ENCODE measurements around the gene TTLL9.

The TTLL9 gene

GRCh38 chr20:31859266-31859997 is 11.0 kb upstream of the TTLL9 start:
- no peak overlapping the region for H3K4me3 ChIP-seq (replicated peaks; ENCODE audit: low read depth, low read length)
- TF ChIP-seq, protein P1, sequence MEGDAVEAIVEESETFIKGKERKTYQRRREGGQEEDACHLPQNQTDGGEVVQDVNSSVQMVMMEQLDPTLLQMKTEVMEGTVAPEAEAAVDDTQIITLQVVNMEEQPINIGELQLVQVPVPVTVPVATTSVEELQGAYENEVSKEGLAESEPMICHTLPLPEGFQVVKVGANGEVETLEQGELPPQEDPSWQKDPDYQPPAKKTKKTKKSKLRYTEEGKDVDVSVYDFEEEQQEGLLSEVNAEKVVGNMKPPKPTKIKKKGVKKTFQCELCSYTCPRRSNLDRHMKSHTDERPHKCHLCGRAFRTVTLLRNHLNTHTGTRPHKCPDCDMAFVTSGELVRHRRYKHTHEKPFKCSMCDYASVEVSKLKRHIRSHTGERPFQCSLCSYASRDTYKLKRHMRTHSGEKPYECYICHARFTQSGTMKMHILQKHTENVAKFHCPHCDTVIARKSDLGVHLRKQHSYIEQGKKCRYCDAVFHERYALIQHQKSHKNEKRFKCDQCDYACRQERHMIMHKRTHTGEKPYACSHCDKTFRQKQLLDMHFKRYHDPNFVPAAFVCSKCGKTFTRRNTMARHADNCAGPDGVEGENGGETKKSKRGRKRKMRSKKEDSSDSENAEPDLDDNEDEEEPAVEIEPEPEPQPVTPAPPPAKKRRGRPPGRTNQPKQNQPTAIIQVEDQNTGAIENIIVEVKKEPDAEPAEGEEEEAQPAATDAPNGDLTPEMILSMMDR (IDR thresholded peaks at IDR 0.05; ENCODE audit: low read depth, low read length, missing control alignments), result no peak
- DNase-seq (ENCODE audit: extremely low read depth, low read depth), result no peak

GRCh38 chr20:31859998-31860380 is 10.4 kb upstream of the TTLL9 start:
- TF ChIP-seq, protein P1 (IDR thresholded peaks at IDR 0.05; ENCODE audit: low read depth, low read length, missing control alignments), result no peak
- no peak for DNase-seq (ENCODE audit: extremely low read depth, low read depth)
- no peak overlapping the region for H3K4me3 ChIP-seq (replicated peaks; ENCODE audit: low read depth, low read length)

DNA sequence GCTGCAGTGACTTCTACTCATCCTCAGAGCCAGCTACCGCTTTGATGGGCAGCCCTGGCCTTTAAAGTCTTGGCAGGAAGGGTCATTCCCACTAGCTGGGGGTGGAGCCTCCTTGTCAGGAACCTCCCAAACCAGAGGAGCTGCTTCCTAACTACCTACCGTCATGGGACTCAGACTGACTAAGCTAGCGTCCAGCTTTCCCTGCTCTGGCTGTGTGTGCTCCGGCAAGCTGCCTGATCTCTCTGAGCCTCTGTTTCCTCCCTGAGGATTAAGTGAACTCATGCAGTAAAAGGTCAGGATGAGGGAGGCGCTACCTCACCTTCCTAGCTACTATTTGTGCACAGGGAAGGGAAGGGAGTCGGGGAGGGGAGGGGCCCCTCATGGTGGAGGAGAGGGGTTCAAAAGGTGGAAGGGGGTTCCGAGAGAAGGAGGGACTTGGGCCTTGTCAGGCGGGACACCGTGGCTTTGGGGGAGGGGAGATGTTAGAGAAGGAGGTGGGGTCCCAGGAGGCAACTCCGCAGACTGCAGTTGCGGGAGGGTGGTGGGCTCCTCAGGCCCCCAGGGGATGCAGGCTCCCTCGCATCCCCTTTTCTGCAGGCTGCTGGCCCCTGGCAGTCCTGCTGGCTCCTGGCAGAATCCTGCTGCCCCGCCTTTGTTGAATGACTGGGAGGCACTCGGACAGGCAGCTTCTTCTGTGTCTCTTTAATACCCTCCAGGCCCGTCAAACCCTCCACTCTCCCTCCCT is 9.9 kb upstream of the TTLL9 start:
- H3K4me3 ChIP-seq (replicated peaks; ENCODE audit: low read depth, low read length), result peak overlapping the region; percentile 31
- TF ChIP-seq, protein P1 (IDR thresholded peaks at IDR 0.05; ENCODE audit: low read depth, low read length, missing control alignments), result no peak
- no peak for DNase-seq (ENCODE audit: extremely low read depth, low read depth)

DNA sequence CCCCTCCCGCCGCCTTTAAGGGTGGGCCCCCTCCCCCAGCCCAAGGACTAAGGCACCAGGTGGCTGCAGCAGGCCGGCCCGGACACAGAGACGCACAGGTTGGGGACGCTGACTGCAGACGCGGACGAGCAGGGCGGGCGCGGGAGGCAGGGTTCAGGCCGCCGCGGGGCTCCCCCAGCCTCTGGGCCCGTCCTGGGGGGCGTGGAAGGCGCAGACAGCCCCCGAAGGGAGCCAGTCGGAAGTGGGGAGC is 9.4 kb upstream of the TTLL9 start:
- H3K4me3 ChIP-seq (replicated peaks; ENCODE audit: low read depth, low read length), result peak overlapping the region; percentile 31
- DNase-seq (ENCODE audit: extremely low read depth, low read depth), result no peak
- TF ChIP-seq, protein P1 (IDR thresholded peaks at IDR 0.05; ENCODE audit: low read depth, low read length, missing control alignments), result no peak

GRCh38 chr20:31861385-31862156 is 8.9 kb upstream of the TTLL9 start:
- peak overlapping the region; percentile 31 for H3K4me3 ChIP-seq (replicated peaks; ENCODE audit: low read depth, low read length)
- DNase-seq (ENCODE audit: extremely low read depth, low read depth), result no peak
- TF ChIP-seq, protein P1 (IDR thresholded peaks at IDR 0.05; ENCODE audit: low read depth, low read length, missing control alignments), result no peak

DNA sequence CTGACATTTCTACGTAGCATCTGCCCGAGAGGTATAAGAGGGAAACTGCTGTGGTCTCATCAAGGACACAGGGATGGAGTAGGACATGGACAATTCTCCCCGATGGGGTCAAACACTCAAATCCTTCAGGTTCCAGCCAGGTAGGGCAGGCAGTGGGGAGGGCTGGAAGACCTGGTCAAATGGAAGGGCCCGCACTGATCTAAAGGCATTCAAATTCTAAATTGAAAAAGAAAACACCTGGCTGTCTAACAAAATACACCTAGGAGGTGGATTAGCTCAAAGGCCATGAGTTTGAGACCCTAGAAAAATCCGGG is 8.3 kb upstream of the TTLL9 start:
- no peak for DNase-seq (ENCODE audit: extremely low read depth, low read depth)
- TF ChIP-seq, protein P1 (IDR thresholded peaks at IDR 0.05; ENCODE audit: low read depth, low read length, missing control alignments), result no peak
- H3K4me3 ChIP-seq (replicated peaks; ENCODE audit: low read depth, low read length), result no peak overlapping the region
